Measurements from ENCODE around the gene BLVRA.
A peak's percentile ranks its signal among the peaks of the same experiment; 100 is the strongest.
"Not testable (repeated sequence)": the region's sequence is repeated elsewhere in the genome, so short reads cannot be mapped to it uniquely, and the experiment has no call there.

Gene BLVRA

GRCh38 chr7:43810195-43810941 is 51.9 kb downstream of the BLVRA start:
- DNase-seq, result peak; percentile 48

- no peak for DNase-seq
These were observed 56.9 kb downstream of the BLVRA start for GRCh38 chr7:43815373-43815772.

- not testable (repeated sequence) for DNase-seq
These were observed 57.7 kb downstream of the BLVRA start for GRCh38 chr7:43816046-43816797.

- DNase-seq, result not testable (repeated sequence)
These were observed 64.9 kb downstream of the BLVRA start for GRCh38 chr7:43823425-43823824.

- no peak for DNase-seq
These were observed 65.5 kb downstream of the BLVRA start for GRCh38 chr7:43823941-43824340.

GRCh38 chr7:43824513-43824912 is 66.0 kb downstream of the BLVRA start:
- not testable (repeated sequence) for DNase-seq

- no peak for DNase-seq
These were observed 66.5 kb downstream of the BLVRA start for GRCh38 chr7:43824963-43825362.

GRCh38 chr7:43825391-43825808 is 66.9 kb downstream of the BLVRA start:
- no peak for DNase-seq

- DNase-seq, result not testable (repeated sequence)
These were observed 72.4 kb downstream of the BLVRA start for GRCh38 chr7:43830917-43831316.

- peak; percentile 76 for DNase-seq
These were observed 76.2 kb downstream of the BLVRA start for GRCh38 chr7:43834463-43835251.

GRCh38 chr7:43838201-43838658 is 79.8 kb downstream of the BLVRA start:
- DNase-seq, result no peak

- no peak for DNase-seq
These were observed 84.8 kb downstream of the BLVRA start for GRCh38 chr7:43843296-43843695.

GRCh38 chr7:43844257-43844656 is 85.8 kb downstream of the BLVRA start:
- DNase-seq, result no peak

GRCh38 chr7:43844662-43845061 is 86.2 kb downstream of the BLVRA start:
- no peak for DNase-seq

- no peak for DNase-seq
These were observed 89.0 kb downstream of the BLVRA start for GRCh38 chr7:43847496-43847895.

- DNase-seq, result no peak
These were observed 90.6 kb downstream of the BLVRA start for GRCh38 chr7:43849047-43849446.

- no peak for DNase-seq
These were observed 92.1 kb downstream of the BLVRA start for GRCh38 chr7:43850348-43851116.

GRCh38 chr7:43851805-43852204 is 93.3 kb downstream of the BLVRA start:
- no peak for DNase-seq

- no peak for DNase-seq
These were observed 96.7 kb downstream of the BLVRA start for GRCh38 chr7:43855176-43855575.

GRCh38 chr7:43856316-43856715 is 97.8 kb downstream of the BLVRA start:
- DNase-seq, result no peak
